Measurements from ENCODE around the gene PFN2. TPM values are rescaled to one million over a fixed set of nuclear protein-coding genes. Genes with fewer than 3 reads are reported as not detected.
A peak's percentile ranks its signal among the peaks of the same experiment; 100 is the strongest.

Gene PFN2
- total RNA-seq, 1 donor from 2014 or later, result 98.0 TPM

DNA sequence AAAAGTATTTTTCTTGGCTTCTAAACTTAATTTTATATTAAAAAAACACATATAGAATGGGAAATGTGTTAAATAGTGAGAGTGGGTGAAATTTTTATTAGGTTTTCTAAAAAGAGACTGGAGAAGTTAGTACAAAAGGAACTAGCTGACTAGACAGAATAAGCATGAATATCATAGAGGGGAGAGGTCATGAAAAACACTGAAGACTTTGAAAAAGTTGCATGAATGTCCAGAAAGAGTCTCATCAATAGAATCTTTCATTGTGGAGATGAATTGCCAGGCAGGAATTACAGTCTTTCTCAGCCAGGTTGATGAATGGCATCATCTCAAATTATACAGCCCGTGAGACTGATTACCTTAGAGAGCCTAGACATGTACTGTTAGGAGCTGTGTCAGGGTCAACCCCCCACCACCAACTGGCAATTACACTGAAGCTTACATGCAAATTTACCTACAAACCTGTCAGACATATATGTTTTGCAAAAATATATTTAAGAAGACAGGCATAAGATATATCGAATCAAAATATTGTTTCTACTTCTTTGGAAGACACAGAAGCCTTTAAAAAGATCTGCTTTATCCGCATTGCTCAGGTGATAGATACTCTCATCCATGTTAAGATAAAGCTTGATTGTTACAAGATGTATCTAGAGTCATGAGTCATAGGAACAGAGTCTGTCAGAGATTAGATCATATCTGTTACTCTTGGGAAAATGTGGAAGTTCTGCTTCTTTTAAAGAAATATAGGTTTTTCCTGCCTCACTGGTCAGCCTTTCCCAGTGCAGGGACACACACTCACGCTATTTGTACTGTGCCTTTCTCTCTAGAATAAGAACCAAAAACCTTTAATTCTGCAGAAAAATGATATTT is 34.8 kb upstream of the PFN2 start:
- Histone ChIP-seq H3K4me3 (ENCODE audit: low read depth, low read length) (no peak overlapping the region), H3K27me3 (ENCODE audit: control insufficient read depth, insufficient read depth, low read length) (no peaks in the 10 kb centered on the region), H3K36me3 (ENCODE audit: control insufficient read depth, insufficient read depth, low read length) (no peaks in the 10 kb centered on the region)
- DNase-seq (ENCODE audit: low read depth), result peak; percentile 16
- TF ChIP-seq, protein P1, sequence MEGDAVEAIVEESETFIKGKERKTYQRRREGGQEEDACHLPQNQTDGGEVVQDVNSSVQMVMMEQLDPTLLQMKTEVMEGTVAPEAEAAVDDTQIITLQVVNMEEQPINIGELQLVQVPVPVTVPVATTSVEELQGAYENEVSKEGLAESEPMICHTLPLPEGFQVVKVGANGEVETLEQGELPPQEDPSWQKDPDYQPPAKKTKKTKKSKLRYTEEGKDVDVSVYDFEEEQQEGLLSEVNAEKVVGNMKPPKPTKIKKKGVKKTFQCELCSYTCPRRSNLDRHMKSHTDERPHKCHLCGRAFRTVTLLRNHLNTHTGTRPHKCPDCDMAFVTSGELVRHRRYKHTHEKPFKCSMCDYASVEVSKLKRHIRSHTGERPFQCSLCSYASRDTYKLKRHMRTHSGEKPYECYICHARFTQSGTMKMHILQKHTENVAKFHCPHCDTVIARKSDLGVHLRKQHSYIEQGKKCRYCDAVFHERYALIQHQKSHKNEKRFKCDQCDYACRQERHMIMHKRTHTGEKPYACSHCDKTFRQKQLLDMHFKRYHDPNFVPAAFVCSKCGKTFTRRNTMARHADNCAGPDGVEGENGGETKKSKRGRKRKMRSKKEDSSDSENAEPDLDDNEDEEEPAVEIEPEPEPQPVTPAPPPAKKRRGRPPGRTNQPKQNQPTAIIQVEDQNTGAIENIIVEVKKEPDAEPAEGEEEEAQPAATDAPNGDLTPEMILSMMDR (IDR thresholded peaks at IDR 0.05; ENCODE audit: insufficient read depth, low read length, poor library complexity, severe bottlenecking), result no peak

DNA sequence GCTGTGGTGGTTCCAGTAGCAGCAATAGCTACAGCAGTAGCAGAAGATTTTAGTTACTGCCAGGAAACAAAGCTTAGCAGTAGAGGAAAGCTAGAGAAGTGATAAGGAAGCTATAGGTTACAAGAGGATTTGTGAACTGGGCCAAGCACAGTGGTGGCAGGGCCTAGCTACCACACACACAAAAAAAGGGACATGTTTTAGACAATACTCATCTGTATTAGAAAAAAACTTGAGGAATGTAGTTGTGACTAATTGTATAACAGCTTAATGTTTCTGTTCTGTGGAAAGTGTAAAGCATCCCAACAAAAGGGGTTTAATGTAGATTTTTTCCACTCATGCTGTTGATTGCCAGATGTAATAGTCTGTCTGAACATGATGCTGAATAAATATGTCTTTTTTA is 29.9 kb upstream of the PFN2 start:
- Histone ChIP-seq H3K36me3 (ENCODE audit: control insufficient read depth, insufficient read depth, low read length) (no peaks in the 10 kb centered on the region), H3K27me3 (ENCODE audit: control insufficient read depth, insufficient read depth, low read length) (no peaks in the 10 kb centered on the region), H3K4me3 (ENCODE audit: low read depth, low read length) (no peak overlapping the region)
- TF ChIP-seq, protein P1 (IDR thresholded peaks at IDR 0.05; ENCODE audit: insufficient read depth, low read length, poor library complexity, severe bottlenecking), result no peak
- DNase-seq (ENCODE audit: low read depth), result no peak

DNA sequence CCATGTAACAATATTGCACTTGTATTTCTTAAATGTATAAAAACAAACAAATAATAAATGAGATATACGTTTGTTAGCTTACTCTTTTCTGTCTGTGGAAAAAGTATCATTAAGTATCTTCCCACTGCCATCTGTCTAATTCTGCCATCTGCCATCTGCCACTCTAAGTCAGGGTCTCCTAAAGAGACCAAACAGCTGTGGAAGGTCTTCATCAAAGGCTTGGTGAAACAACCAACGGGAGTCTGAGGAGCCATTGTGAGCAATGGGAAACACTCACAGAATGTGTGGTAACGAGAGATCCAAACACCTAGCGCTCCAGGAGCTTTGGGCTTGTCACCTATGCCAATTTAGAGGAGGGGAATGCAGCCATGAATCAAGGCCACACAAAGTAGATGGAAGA is 28.7 kb upstream of the PFN2 start:
- DNase-seq (ENCODE audit: low read depth), result no peak
- Histone ChIP-seq H3K4me3 (ENCODE audit: low read depth, low read length) (no peak overlapping the region), H3K36me3 (ENCODE audit: control insufficient read depth, insufficient read depth, low read length) (no peaks in the 10 kb centered on the region), H3K27me3 (ENCODE audit: control insufficient read depth, insufficient read depth, low read length) (no peaks in the 10 kb centered on the region)
- TF ChIP-seq, protein P1 (IDR thresholded peaks at IDR 0.05; ENCODE audit: insufficient read depth, low read length, poor library complexity, severe bottlenecking), result no peak

DNA sequence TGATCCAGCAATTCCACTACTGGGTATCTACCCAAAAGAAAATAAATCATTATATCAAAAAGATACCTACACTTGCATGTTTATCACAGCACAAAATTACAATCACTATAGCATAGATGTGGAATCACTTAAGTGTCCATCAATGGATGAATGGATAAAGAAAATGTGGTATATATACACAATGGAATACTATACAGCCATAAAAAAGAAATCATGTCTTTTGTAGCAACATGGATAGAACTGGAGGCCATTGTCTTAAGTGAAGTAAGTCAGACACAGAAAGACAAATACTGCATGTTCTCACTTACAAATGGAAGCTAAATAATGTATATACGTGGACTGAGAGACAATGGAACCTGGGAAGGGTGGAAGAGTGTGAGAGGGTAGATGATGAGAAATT is 28.3 kb upstream of the PFN2 start:
- TF ChIP-seq, protein P1 (IDR thresholded peaks at IDR 0.05; ENCODE audit: insufficient read depth, low read length, poor library complexity, severe bottlenecking), result no peak
- no peak for DNase-seq (ENCODE audit: low read depth)
- no peaks in the 10 kb centered on the region for H3K27me3 ChIP-seq (ENCODE audit: control insufficient read depth, insufficient read depth, low read length)
- no peaks in the 10 kb centered on the region for H3K36me3 ChIP-seq (ENCODE audit: control insufficient read depth, insufficient read depth, low read length)
- H3K4me3 ChIP-seq (ENCODE audit: low read depth, low read length), result no peak overlapping the region

DNA sequence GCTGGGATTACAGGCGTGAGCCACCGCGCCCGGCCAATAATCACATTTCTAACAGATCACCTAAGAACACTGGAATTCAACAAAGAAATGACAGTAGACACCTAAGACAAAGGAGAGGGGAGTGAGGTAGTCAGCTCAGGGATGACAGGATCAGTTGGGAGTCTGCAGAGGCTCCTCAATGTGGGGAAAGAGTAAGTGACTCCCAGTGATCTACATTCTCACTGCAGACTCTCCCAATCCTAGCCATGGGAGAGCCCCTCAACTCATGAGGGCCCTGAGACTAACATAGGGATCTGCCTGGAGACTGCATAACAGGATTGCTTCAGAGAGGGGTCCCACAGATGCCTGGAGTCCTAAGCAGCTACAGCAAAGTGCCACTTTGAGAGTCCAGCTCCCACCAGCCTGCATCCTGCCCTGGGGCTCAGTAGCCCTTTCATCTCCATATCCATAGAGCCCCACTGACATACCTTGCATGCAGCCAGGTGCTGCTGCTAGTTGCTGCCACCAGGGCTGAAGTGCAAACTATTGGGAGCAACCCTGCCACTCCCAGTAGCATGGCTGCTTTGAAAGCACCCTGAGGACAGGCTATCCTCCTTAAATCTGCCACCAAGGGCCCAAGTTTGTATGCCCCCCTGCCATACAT is 21.8 kb upstream of the PFN2 start:
- Histone ChIP-seq H3K4me3 (ENCODE audit: low read depth, low read length) (no peak overlapping the region), H3K27me3 (ENCODE audit: control insufficient read depth, insufficient read depth, low read length) (no peaks in the 10 kb centered on the region), H3K36me3 (ENCODE audit: control insufficient read depth, insufficient read depth, low read length) (no peaks in the 10 kb centered on the region)
- no peak for DNase-seq (ENCODE audit: low read depth)
- TF ChIP-seq, protein P1 (IDR thresholded peaks at IDR 0.05; ENCODE audit: insufficient read depth, low read length, poor library complexity, severe bottlenecking), result no peak
